GM12874 (cell line): ENCODE data around the gene ZNF618.

Experiments used
- CTCF ChIP-seq: IDR thresholded peaks from 2 replicates; pipeline ENCODE4 v1.5.1; 2011; ENCODE audit warnings: low read depth, mild to moderate bottlenecking, control low read depth, low read length, moderate library complexity; ENCODE audit not compliant: insufficient read depth

ZNF618 gene

DNA sequence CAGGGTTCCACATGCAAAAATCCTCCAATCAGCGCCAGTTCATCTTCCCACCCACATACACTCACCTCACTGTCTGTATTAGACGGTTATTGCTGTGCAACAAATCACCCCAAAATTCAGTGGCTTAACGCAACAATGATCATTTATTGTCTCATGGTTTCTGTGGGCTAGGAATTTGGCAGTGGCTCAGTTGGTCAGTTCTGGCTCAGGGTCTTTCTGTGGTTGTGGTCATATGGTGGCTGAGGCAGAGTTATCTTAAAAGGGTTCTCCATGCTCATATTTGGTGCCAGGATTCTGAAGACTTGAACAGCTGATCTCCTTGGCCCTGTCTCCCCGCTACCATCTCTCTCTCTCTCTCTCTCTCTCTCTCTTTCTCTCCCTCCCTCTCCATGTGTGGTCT, 12.9 kb downstream of the ZNF618 start:
- no peak for TF ChIP-seq CTCF

DNA sequence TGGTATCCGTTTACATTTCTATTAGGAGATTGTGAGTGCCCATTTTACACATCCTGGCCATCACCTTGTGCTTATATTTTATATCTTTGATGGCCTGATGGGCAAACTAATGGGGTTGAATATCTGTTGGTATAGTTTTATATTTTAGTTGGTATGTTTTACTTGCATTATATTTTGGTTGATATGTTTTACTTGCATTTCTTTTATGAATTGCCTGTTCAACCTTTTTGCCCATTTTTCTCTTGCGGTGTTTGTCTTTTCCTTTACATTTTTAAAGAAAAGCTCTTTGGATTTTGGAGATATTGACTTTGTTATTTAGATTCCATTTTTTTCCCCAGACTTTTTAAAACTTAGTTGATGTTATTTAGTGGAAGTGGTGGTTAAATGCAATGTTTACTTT, 14.6 kb downstream of the ZNF618 start:
- no peak for TF ChIP-seq CTCF

- TF ChIP-seq CTCF, result no peak
Measured at GRCh38 chr9:113892861-113893491, 16.9 kb downstream of the ZNF618 start.

GRCh38 chr9:113894166-113894565, 18.1 kb downstream of the ZNF618 start:
- TF ChIP-seq CTCF, result no peak

- no peak for TF ChIP-seq CTCF
Measured at GRCh38 chr9:113895526-113895925, 19.4 kb downstream of the ZNF618 start.

GRCh38 chr9:113896713-113897112, 20.6 kb downstream of the ZNF618 start:
- TF ChIP-seq CTCF, result no peak

DNA sequence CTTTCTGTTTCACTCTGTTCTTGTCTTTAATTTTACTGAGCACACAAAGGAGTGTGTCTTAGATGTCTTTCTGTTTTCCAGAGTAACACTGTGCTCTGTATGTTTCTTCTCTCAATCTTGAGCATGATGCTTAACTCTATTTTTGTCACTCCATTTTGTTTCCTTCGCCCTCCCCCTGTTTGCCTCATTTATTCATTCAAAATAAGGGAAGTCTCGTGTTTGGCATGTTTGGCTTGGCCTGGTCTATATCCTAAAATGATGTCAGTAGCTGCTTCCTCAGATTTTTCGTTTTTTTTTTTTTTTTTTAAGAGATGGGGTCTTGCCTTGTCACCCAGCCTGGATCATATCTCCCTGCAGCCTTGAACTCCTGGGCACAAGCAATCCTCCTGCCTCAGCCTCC, 22.0 kb downstream of the ZNF618 start:
- TF ChIP-seq CTCF, result no peak
